ENCODE data around the gene FLG. TPM values are rescaled to one million over a fixed set of nuclear protein-coding genes. Genes with fewer than 3 reads are reported as not detected.

The FLG gene
- total RNA-seq, 1 donor = under 0.01 TPM

- TF ChIP-seq CTCF (IDR thresholded peaks at IDR 0.05; ENCODE audit: insufficient read depth, low read length) = no peak
- no peak overlapping the region for H3K4me3 ChIP-seq (ENCODE audit: low read depth, low read length)
- no peak for DNase-seq (ENCODE audit: low read depth)
Observed at GRCh38 chr1:152348447-152348846, 23.4 kb upstream of the FLG start.

- H3K4me3 ChIP-seq (ENCODE audit: low read depth, low read length) = no peak overlapping the region
- TF ChIP-seq CTCF (IDR thresholded peaks at IDR 0.05; ENCODE audit: insufficient read depth, low read length) = peak; percentile 96
- peak; percentile 72 for DNase-seq (ENCODE audit: low read depth)
Observed at GRCh38 chr1:152347116-152347728, 22.2 kb upstream of the FLG start.

DNA sequence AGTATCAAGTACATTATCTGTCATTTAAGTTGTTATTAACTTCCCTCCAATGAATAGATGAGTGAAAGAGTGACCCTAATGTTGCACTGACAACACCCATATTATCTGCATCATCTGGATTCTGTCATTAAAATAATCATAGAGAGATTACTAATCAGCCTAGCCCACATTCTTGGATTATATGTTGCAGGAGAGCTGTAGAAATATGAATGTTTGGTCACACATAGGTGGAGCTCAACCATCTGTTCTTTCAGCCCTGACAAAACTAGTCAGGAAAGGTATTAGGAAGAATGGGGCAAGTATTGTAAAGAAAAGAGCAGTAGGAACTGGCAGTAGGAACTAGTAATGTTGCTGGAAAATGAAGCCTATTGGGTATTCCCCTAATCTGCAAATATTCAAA is 19.4 kb upstream of the FLG start:
- H3K4me3 ChIP-seq (ENCODE audit: low read depth, low read length) = no peak overlapping the region
- TF ChIP-seq CTCF (IDR thresholded peaks at IDR 0.05; ENCODE audit: insufficient read depth, low read length) = no peak
- DNase-seq (ENCODE audit: low read depth) = no peak

DNA sequence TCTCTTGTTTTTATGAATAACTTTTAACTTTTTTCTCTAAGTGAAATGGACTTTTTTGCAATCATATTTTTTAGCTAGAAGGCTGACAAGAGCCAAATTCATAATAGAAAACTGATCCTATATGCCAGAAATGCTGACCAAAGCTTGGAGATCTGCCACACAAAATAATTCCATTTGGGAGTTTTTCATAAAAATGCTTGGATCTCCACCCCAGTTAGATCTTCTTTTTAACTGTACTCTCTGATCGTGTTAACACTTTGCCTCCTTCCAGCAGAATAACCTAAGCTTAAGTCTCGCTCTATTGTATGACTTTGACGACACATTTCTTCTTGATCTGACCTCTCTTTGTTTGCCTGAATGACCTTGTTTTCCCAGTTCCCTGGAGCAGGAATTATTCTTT is 18.0 kb upstream of the FLG start:
- TF ChIP-seq CTCF (IDR thresholded peaks at IDR 0.05; ENCODE audit: insufficient read depth, low read length) = no peak
- peak; percentile 32 for DNase-seq (ENCODE audit: low read depth)
- H3K4me3 ChIP-seq (ENCODE audit: low read depth, low read length) = no peak overlapping the region

DNA sequence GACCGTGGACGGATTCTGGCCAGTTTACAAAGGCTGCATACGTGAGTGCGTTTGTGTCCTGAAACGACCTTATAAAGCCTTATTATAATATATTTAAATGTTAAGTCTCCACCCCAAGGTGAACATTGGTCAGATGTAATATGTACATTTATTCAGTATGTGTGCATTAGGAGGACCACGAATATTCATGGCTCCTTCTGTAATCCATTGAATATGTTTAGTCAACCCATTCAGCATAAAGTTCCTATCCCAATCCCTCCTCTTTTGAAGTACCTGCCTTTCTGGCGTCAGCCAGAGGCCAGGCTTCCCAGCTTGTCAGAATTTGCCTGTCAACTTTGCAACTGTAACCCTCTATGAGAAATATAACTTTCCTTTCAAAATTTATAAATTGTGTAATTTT is 10.4 kb upstream of the FLG start:
- no peak for DNase-seq (ENCODE audit: low read depth)
- TF ChIP-seq CTCF (IDR thresholded peaks at IDR 0.05; ENCODE audit: insufficient read depth, low read length) = no peak
- no peak overlapping the region for H3K4me3 ChIP-seq (ENCODE audit: low read depth, low read length)

DNA sequence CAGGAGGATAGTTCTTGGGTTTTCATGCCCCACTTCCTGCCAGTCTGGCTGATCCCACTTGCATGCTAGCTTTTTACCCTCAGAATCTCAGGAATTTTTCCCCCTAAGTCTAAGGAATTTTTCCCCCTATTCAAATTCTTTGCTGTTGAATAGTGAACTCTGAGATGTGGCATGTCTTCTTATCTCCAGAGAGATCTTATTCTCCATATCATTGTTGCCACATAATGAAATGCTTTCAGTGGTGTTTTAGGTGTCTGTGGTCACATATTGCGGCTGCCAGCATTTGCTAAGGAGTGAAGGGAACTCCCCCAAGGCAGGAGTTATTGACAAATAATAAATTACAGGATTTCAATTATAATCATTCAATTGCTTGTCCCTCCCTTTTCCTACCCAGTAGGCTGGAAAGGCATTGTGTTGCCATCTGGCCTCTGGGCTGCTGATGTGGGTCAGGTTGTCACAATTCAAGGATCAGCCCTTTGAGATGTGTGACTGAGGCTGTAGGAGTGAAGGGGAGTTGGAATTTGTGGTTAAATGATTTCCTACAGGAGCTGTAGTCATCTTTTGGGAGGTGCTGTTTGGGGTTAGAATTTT is 3.9 kb upstream of the FLG start:
- peak; percentile 3 for DNase-seq (ENCODE audit: low read depth)
- no peak for TF ChIP-seq CTCF (IDR thresholded peaks at IDR 0.05; ENCODE audit: insufficient read depth, low read length)
- H3K4me3 ChIP-seq (ENCODE audit: low read depth, low read length) = no peak overlapping the region

DNA sequence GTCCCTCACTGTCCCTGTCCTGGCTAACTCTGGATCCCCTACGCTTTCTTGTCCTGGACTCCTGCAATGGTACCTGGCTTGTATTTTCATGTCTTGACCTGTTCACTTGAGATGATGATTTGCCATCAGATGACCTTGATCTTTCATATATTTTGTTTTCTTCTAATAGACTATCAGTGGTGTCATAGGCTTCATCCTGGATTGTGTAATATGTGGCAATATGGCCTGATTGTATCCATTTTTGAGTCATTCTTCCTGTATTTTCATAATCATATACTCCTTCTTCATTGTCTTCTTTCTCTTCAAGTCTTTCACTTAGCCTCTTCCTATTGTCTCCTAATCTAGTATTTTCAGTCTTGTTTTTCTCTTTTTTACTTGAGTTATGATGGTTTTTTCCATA is 11.1 kb downstream of the FLG start:
- H3K4me3 ChIP-seq (ENCODE audit: low read depth, low read length) = no peak overlapping the region
- no peak for TF ChIP-seq CTCF (IDR thresholded peaks at IDR 0.05; ENCODE audit: insufficient read depth, low read length)
- no peak for DNase-seq (ENCODE audit: low read depth)

Data from fibroblast of the aortic adventitia (primary cell).